H1 (cell line): Measurements from ENCODE around the gene ELMO1.

Experiments
- CTCF ChIP-seq, 3 experiments: IDR thresholded peaks; 1 replicate in 2 of 3; 2 replicates in 1 of 3; pipeline versions ENCODE4 v1.5.1 to v1.6.1; 2011; ENCODE audit warnings: low read length in 3 of 3, mild to moderate bottlenecking in 3 of 3, inconsistent platforms in 2 of 3, low read depth in 1 of 3, moderate library complexity in 1 of 3; ENCODE audit not compliant: insufficient read depth in 1 of 3; ENCODE audit errors: control extremely low read depth in 1 of 3
- MAX ChIP-seq: IDR thresholded peaks from 2 replicates; pipeline ENCODE4 v1.6.1; 2012; ENCODE audit warnings: inconsistent platforms
- NRF1 ChIP-seq: IDR thresholded peaks from 2 replicates; pipeline ENCODE4 v1.6.1; 2011; ENCODE audit warnings: mild to moderate bottlenecking, low read depth, low read length, improper control_type of control experiment
- POLR2AphosphoS5 ChIP-seq: IDR thresholded peaks from 2 replicates; pipeline ENCODE4 v1.6.1; 2011; ENCODE audit warnings: low read depth, low read length
- YY1 ChIP-seq: IDR thresholded peaks from 2 replicates; pipeline ENCODE4 v1.6.1; 2011; ENCODE audit warnings: low read depth, mild to moderate bottlenecking, low read length
- TF ChIP-seq, protein P1 (sequence below): IDR thresholded peaks from 2 replicates; pipeline ENCODE4 v1.6.1; 2011; ENCODE audit warnings: low read depth, mild to moderate bottlenecking, low read length; ENCODE audit not compliant: insufficient read depth

DNA sequence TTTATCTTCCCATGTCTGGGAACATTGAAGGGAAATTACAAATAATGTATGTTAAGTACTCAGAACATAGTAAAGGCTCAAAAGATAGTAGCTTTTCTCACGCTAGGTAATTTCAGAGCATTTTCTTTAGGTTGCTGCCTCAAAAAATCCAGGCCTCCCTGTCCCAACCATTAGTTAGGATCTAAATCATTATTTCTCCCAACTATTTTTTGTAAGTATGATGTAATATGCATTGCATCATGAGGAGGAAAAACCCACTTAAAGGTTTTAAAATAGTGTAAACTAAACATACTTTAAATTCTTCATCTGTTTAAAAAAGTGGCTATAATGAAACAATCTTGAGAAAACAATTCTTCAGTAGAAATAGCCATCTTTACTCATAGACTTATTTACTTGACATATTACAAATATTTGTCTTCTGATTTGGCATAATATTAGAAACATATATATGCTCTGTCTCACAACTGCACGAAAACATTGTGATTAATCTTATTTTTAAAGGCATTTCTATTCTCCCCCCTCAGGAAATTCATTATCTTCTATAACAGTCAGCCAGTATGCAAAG is 329.3 kb downstream of the ELMO1 start:
- TF ChIP-seq CTCF (IDR thresholded peaks at IDR 0.05; ENCODE audit: control extremely low read depth in 1 of 3, insufficient read depth in 1 of 3, low read depth in 1 of 3, low read length in 3 of 3) (no peak), MAX (no peak), YY1 (no peak), NRF1 (no peak), POLR2AphosphoS5 (no peak)
- TF ChIP-seq, protein P1, sequence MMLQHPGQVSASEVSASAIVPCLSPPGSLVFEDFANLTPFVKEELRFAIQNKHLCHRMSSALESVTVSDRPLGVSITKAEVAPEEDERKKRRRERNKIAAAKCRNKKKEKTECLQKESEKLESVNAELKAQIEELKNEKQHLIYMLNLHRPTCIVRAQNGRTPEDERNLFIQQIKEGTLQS: no peak
